ENCODE data around the gene FIZ1.
A peak's percentile ranks its signal among the peaks of the same experiment; 100 is the strongest.

The FIZ1 gene

DNA sequence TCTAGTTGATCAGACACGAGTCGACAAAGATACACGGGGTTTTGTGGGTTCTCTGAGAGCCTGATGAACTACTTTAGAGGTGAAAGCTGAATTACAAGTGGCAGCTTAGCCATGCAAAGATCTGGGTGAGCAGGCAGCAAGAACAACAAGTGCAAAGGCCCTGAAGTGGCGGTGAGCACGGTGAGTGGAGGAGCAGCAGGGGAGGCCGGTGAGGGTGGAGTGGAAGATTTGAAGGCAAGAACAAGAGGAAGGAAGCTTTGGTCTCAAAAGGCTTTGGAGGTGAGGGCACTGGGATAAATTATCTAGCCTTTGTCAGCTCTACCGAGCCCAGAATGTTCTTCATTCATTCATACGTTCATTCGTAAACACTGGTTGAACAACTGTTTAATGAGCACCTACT lies 7.5 kb upstream of the FIZ1 start:
- peak overlapping the region; percentile 96 for H3K4me3 ChIP-seq (ENCODE audit: low read depth, low read length)
- TF ChIP-seq, protein P1, sequence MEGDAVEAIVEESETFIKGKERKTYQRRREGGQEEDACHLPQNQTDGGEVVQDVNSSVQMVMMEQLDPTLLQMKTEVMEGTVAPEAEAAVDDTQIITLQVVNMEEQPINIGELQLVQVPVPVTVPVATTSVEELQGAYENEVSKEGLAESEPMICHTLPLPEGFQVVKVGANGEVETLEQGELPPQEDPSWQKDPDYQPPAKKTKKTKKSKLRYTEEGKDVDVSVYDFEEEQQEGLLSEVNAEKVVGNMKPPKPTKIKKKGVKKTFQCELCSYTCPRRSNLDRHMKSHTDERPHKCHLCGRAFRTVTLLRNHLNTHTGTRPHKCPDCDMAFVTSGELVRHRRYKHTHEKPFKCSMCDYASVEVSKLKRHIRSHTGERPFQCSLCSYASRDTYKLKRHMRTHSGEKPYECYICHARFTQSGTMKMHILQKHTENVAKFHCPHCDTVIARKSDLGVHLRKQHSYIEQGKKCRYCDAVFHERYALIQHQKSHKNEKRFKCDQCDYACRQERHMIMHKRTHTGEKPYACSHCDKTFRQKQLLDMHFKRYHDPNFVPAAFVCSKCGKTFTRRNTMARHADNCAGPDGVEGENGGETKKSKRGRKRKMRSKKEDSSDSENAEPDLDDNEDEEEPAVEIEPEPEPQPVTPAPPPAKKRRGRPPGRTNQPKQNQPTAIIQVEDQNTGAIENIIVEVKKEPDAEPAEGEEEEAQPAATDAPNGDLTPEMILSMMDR (IDR thresholded peaks at IDR 0.05; ENCODE audit: insufficient read depth, low read length, missing control alignments), result no peak
- DNase-seq (ENCODE audit: low read depth, low spot score), result no peak
- CTCF ChIA-PET, result interaction anchor here (0.8 to 4.3 kb wide), 28 partner anchors 9 to 466 kb away, joined by 3 to 70 read pairs (median 6); partner anchors contain the start of genes NAT14, ZNF579 and ZNF784
- POLR2A ChIA-PET, result interaction anchor here (0.5 to 1.5 kb wide), 6 partner anchors 11 to 120 kb away, joined by 3 to 5 read pairs (median 3); partner anchors contain the start of gene ZNF579

DNA sequence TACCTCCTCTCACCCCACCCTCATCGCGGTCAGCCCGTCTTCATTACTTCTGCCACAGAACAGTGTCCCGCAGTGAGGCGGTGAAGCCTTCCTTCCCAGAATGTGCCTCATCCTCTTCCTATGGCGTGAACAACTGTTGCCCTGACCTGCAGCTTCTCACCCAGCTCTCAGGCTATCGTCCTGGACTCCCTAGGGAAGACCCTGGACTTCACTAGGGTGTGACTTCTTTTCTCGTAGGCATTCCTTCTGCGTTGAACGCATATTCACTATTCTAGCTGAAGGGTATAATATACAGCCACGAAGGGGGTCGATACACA lies 7.1 kb upstream of the FIZ1 start:
- CTCF ChIA-PET, result interaction anchor here (0.7 to 4.3 kb wide), 33 partner anchors 9 to 466 kb away, joined by 3 to 70 read pairs (median 6); partner anchors contain the start of genes NAT14, ZNF579 and ZNF784

DNA sequence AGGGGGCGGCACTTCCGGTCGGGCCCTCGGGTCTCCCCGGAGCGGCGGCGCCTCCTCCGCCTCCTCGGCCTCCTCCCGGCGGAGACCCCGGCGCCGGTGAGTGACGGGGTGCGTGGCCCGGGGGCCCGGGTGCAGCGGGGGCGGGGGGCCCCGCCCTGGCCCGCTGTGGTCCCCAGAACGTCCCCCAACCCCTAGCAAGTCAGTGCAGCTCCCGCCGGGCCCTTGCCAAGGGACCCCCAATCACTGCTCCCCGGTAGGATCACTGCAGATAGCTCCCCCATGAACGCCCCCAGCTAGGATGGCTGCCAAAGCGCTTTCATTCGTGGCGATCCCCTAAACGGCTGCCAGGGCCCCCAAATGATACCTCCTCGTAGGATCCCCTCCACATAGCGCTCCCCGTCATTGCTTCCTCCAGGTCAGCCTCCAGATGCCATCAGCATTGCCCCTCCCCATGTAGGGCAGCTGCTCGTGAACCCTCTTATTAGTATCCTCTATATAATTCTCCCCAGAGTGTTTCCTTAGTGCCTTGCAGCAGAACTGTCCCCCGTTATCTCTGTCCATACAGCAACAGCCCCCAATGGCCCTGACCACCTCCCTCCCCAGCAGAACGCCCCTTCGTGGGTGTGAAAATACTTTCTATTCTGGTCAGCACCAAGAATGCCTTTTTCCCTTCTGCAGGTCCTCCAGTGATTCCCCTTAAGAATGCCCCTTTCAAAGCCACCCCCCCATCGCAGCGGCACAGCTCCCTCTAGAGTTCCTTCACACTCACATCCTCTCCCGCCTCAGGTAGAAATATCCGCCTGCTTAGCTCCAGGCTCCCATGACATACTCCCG lies 6.5 kb upstream of the FIZ1 start, which contains the start of gene ZNF865:
ZNF865 (plus strand) TSS at position 11 of the 834 bp plus-strand sequence. CDS start 7,972 bp downstream, outside the sequence.
- TF ChIP-seq, protein P1 (IDR thresholded peaks at IDR 0.05; ENCODE audit: insufficient read depth, low read length, missing control alignments), result peak; percentile 88
- peak within 1 kb of the TSS; percentile 96 for H3K4me3 ChIP-seq (ENCODE audit: low read depth, low read length)
- ChIA-PET POLR2A (interaction anchor here (0.7 to 1.5 kb wide), 9 partner anchors 12 to 119 kb away, joined by 3 to 6 read pairs (median 3); partner anchors contain the start of genes ZNF579, ZNF581 and ZNF784), CTCF (interaction anchor here (0.7 to 4.3 kb wide), 36 partner anchors 10 to 518 kb away, joined by 3 to 70 read pairs (median 6); partner anchors contain the start of genes NAT14, ZNF579 and ZNF784)
- no peak for DNase-seq (ENCODE audit: low read depth, low spot score)

More for the DNA sequence above, 7.1 kb upstream of the FIZ1 start:
- peak overlapping the region; percentile 96 for H3K4me3 ChIP-seq (ENCODE audit: low read depth, low read length)
- no peak for DNase-seq (ENCODE audit: low read depth, low spot score)
- TF ChIP-seq, protein P1 (IDR thresholded peaks at IDR 0.05; ENCODE audit: insufficient read depth, low read length, missing control alignments), result no peak
- POLR2A ChIA-PET, result interaction anchor here (0.5 to 1.5 kb wide), 10 partner anchors 11 to 119 kb away, joined by 3 to 6 read pairs (median 3); partner anchors contain the start of genes ZNF579, ZNF581 and ZNF784

DNA sequence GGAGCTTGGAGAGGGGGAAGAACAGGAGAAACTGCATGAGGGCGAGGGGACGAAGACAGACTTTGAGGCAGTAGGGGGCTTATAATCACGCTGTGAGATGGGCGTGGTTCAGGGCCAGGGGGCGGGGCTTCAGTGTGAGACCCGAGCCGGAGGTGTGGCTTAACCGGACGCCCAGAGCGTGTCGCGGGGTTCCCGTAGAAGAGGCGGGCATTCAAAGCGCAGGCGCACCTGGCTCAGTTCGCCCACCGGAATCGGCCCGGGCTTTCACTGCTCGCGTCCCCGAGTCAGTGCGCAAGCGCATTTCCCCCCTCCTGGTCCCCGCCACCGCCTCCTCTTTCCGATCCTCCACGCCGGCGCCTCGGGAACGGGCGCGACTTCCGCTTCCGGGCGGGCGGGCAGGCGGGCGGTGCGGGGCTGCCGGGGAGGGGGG lies 5.9 kb upstream of the FIZ1 start:
- peak; percentile 65 for DNase-seq (ENCODE audit: low read depth, low spot score)
- ChIA-PET POLR2A (interaction anchor here (0.6 to 1.5 kb wide), 7 partner anchors 19 to 543 kb away, joined by 3 to 6 read pairs (median 5); partner anchors contain the start of genes ZNF581 and ZNF784), CTCF (interaction anchor here (0.7 to 4.3 kb wide), 25 partner anchors 8 to 517 kb away, joined by 3 to 70 read pairs (median 6); partner anchors contain the start of gene ZNF784)
- peak overlapping the region; percentile 96 for H3K4me3 ChIP-seq (ENCODE audit: low read depth, low read length)
- TF ChIP-seq, protein P1 (IDR thresholded peaks at IDR 0.05; ENCODE audit: insufficient read depth, low read length, missing control alignments), result no peak

DNA sequence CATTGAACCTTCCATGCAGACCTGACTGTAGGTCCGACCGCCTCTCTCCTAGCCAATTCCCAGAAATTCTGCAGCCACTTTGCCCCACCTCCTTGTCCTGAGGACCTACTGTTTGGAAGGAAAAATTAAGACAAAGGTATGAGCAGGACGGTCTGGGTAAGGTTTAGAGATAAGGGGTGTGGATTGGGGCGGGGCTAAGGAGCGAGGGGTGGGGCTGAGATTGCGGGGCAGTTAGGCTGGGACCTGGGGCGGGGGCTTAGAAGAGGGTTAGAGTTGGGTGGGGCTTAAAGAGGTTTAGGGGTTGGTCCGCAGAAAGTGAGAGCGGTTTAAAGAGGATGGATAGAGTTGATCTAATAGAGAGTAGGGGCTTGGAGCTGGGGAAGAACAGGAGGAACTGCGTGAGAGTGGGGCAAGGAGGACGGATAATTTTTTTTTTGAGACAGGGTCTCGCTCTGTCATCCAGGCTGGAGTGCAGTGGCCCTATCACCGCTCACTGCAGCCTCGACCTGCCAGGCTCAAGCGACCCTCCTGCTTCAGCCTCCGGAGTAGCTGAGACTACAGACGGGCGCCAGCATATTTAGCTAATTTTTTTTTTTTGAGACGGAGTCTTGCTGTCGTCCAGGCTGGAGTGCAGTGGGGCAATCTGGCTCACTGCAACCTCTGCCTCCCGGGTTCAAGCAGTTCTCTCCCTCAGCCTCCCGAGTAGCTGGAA lies 4.4 kb upstream of the FIZ1 start:
- no peak overlapping the region for H3K4me3 ChIP-seq (ENCODE audit: low read depth, low read length)

More for the DNA sequence above, 4.4 kb upstream of the FIZ1 start:
- TF ChIP-seq, protein P1 (IDR thresholded peaks at IDR 0.05; ENCODE audit: insufficient read depth, low read length, missing control alignments), result no peak
- CTCF ChIA-PET, result interaction anchor here (1.0 to 3.9 kb wide), 5 partner anchors 10 to 136 kb away, joined by 3 to 36 read pairs (median 4); no protein-coding TSS in a partner anchor
- DNase-seq (ENCODE audit: low read depth, low spot score), result no peak
- POLR2A ChIA-PET, result interaction anchor here (1.1 kb wide), 1 partner anchor 18 kb away, joined by 3 read pairs; no protein-coding TSS in a partner anchor
